Activated naive CD8-positive, alpha-beta T cell treated with anti-CD3 and anti-CD28 coated beads for 36 hours (primary cell): ENCODE data around the gene COA8. TPM values are rescaled to one million over a fixed set of nuclear protein-coding genes. Genes with fewer than 3 reads are reported as not detected.
"Not testable (repeated sequence)": the region's sequence is repeated elsewhere in the genome, so short reads cannot be mapped to it uniquely, and the experiment has no call there.

Experiments
- DNase-seq: peaks from one replicate; pipeline ENCODE4 v3.0.0; 2021
- H3K27ac Mint-ChIP-seq: one replicate; pipeline ENCODE4 v1.8.0; 2022; ENCODE audit warnings: mild to moderate bottlenecking, moderate library complexity, mixed read lengths
- H3K27me3 Mint-ChIP-seq: one replicate; pipeline ENCODE4 v1.8.0; 2022; ENCODE audit warnings: mild to moderate bottlenecking, mixed read lengths
- H3K36me3 Mint-ChIP-seq: one replicate; pipeline ENCODE4 v1.8.0; 2021; ENCODE audit warnings: mild to moderate bottlenecking, mixed read lengths
- H3K4me1 Mint-ChIP-seq: one replicate; pipeline ENCODE4 v1.8.0; 2021; ENCODE audit warnings: mixed read lengths
- H3K4me3 Mint-ChIP-seq: one replicate; pipeline ENCODE4 v1.8.0; 2022; ENCODE audit warnings: mild to moderate bottlenecking, moderate library complexity, mixed read lengths
- H3K9me3 Mint-ChIP-seq: one replicate; pipeline ENCODE4 v1.8.0; 2022; ENCODE audit warnings: mixed read lengths
- total RNA-seq, 2 experiments: library from RNA; stranded (reverse); gene quantifications; one replicate each; pipeline ENCODE4 v1.2.3, GENCODE V29; 2021

Gene COA8
- total RNA-seq, 2 experiments from 2014 or later: 42.9 to 44.2 TPM

DNA sequence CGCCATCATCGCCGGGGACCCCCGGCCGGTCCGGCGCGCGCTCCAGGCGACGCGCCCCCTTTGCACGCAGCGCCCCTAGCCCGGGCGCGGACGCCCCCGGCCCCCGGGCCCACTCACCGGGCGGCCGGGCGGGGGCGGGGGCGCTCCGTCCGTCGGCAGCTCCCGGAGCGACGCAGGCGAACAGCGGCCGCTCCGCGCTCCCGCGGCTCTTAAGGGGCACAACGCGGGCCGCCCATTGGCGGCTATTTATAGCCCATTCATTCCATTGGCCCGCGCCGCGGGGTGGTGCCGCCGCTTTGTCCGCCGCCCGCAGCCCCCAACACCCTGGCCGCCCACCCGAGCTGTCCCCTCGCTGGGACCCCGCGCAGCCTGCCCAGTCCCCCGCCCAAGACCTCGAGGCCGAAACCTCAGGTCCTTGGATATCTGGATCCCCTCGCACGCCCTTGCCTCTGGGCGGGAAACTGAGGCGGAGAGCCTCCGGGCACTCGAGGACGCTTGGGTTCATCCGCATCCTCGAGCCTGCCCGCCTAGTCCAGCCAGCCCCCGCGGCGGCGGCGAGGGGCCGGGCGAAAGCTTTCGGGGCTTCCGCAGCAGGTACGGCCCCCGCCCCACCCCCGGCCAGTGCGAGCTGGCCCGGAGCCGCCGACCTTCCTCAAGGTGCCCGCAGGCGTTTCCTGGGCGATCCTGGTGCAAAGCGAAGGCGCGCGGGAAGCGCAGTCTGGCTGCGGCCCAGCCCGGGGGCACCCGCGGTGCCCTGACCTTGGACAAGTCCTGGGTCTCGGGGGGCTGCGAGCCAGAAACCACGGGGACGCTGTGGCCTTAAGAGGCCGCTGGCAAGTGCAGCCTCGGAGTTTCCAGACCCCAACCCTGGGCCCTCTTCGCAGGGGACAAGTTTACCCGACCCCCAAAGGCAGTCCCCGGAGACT lies 39.8 kb upstream of the COA8 start, which contains the start of gene CKB:
CKB (minus strand) TSS at position 182 of the 926 bp plus-strand sequence. CDS start 337 bp downstream, outside the sequence.
- Mint-ChIP-seq H3K4me1 (peaks cover 21% of the 10 kb centered on the region), H3K36me3 (no peaks in the 10 kb centered on the region), H3K9me3 (no peaks in the 10 kb centered on the region), H3K27me3 (peaks cover 13% of the 10 kb centered on the region), H3K27ac (no peak within 1 kb of the TSS), H3K4me3 (peak within 1 kb of the TSS; percentile 34)
- no peak for DNase-seq

DNA sequence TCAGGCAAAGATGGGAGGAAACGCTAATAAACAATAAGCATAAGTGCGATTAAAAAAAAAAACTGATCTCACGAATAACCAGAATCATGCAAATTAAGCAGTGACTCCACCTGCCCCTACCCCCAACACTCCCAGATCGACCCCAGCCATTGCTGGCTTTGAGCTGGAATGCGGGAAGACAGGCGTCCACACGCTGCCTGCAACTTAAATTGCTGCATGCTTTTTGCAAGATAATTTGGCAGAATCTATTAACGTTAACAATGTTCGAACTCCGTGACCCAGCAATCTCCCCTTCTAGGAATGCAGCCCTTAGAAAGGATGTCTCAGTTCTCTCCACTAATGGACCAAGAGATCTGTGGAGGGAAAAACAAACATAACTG lies 39.2 kb upstream of the COA8 start:
- H3K4me1 Mint-ChIP-seq: peaks cover 24% of the 10 kb centered on the region
- peaks cover 13% of the 10 kb centered on the region for H3K27me3 Mint-ChIP-seq
- no peak for DNase-seq
- H3K27ac Mint-ChIP-seq: no peak overlapping the region
- H3K4me3 Mint-ChIP-seq: no peak overlapping the region
- no peaks in the 10 kb centered on the region for H3K9me3 Mint-ChIP-seq
- H3K36me3 Mint-ChIP-seq: no peaks in the 10 kb centered on the region

DNA sequence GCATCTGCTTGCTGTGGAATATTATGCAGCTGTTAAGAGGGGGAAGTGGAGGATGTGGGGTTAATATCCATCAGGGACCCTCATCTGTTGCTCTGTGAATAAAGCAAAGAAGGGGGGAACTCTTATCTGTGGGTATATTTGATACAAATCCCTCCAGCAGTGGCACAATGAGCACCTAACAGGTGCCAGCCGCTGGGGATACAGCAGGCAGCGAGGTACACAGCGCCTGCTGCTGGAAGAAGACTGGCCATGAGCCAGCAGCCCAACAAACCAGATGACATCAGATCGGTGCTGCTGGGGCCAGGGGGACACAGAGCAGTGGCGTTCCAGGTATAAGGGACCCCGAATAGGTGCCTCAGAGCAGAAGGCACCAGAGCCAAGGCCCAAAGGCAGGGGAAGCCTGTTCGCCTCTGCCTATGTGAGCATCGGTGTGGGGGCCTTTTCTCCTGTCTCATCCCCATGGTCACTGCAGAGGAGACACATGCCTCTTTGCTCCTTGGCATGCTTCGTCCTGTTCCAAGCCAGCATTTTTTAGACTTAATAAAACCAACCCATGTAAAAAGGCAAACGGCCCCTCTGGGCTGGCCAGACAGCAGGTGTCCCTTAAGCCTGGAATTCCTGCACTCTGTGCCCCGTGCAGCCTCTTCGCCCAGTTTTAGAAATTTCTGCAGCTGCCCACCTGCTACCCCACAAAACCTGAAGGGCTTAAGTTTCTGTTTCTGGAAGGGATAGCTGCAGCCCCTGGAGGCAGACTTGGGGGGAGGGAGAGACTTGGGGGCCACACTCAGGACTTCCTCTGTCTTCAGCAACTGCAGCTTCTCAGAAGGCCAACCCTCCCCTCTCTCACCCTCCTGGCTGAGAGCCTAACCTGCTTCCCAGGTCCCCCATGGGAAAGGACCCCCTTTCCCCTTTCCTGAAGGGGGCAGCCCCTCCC lies 38.5 kb upstream of the COA8 start:
- no peak for DNase-seq
- H3K4me3 Mint-ChIP-seq: no peak overlapping the region
- no peaks in the 10 kb centered on the region for H3K9me3 Mint-ChIP-seq
- peaks cover 20% of the 10 kb centered on the region for H3K4me1 Mint-ChIP-seq
- H3K27me3 Mint-ChIP-seq: peaks cover 13% of the 10 kb centered on the region
- H3K27ac Mint-ChIP-seq: no peak overlapping the region
- no peaks in the 10 kb centered on the region for H3K36me3 Mint-ChIP-seq

DNA sequence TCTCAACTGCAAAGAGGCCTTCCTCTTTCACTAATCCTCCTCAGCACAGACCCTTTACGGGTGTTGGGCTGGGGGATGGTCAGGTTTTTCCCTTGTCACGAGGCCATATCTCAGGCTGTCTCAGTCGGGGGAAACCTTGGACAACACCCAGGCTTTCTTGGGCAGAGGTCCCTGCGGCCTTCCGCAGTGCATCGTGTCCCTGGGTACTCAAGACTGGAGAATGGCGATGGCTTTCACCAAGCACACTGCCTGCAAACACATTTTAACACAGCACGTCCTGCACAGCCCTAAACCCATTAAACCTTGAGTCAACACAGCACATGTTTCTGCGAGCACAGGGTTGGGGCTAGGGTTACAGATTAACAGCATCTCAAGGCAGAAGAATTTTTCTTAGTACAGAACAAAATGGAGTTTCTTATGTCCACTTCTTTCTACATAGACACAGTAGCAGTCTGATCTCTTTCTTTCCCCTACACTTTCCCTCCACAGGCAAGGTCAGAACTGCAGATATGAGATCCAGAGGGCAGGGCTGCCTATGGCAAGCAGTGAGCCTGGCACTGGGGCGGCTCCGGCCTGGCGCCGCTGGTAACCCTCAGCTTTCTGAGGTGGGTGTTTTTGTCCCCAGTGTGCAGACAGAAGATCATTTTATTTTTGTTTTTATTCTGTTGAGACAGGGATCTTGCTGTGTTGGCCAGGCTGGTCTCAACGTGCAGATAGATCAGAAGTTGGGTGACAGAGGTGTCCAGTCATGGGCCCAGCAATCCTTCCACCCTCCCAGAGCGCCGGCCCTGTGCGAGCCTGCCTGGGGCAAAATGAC lies 37.1 kb upstream of the COA8 start:
- DNase-seq, H3K36me3 Mint-ChIP-seq, H3K9me3 Mint-ChIP-seq, H3K27ac Mint-ChIP-seq, H3K4me3 Mint-ChIP-seq: not testable (repeated sequence)
- peaks cover 13% of the 10 kb centered on the region for H3K27me3 Mint-ChIP-seq
- H3K4me1 Mint-ChIP-seq: peaks cover 22% of the 10 kb centered on the region

GRCh38 chr14:103526247-103526913 lies 36.4 kb upstream of the COA8 start:
- Mint-ChIP-seq H3K9me3 (no peaks in the 10 kb centered on the region), H3K27ac (no peak overlapping the region), H3K27me3 (peaks cover 13% of the 10 kb centered on the region), H3K4me3 (no peak overlapping the region), H3K36me3 (peaks cover 9% of the 10 kb centered on the region), H3K4me1 (peaks cover 29% of the 10 kb centered on the region)
- no peak for DNase-seq

- Mint-ChIP-seq H3K27me3 (peaks cover 13% of the 10 kb centered on the region), H3K9me3 (no peaks in the 10 kb centered on the region), H3K36me3 (peaks cover 12% of the 10 kb centered on the region), H3K4me1 (peaks cover 29% of the 10 kb centered on the region), H3K4me3 (no peak overlapping the region), H3K27ac (no peak overlapping the region)
- no peak for DNase-seq
Measured at GRCh38 chr14:103526914-103527248, 35.9 kb upstream of the COA8 start.

- peak overlapping the region; percentile 73 for H3K27ac Mint-ChIP-seq
- peak; percentile 52 for DNase-seq
Measured at GRCh38 chr14:103527408-103528145, 35.2 kb upstream of the COA8 start.

GRCh38 chr14:103528146-103528586 lies 34.6 kb upstream of the COA8 start:
- peaks cover 12% of the 10 kb centered on the region for H3K36me3 Mint-ChIP-seq
- peaks cover 29% of the 10 kb centered on the region for H3K4me1 Mint-ChIP-seq
- peak overlapping the region; percentile 95 for H3K27ac Mint-ChIP-seq
- DNase-seq: no peak
- peaks cover 12% of the 10 kb centered on the region for H3K27me3 Mint-ChIP-seq
- peak overlapping the region; percentile 98 for H3K4me3 Mint-ChIP-seq
- no peaks in the 10 kb centered on the region for H3K9me3 Mint-ChIP-seq

More at GRCh38 chr14:103527408-103528145, 35.2 kb upstream of the COA8 start:
- H3K9me3 Mint-ChIP-seq: no peaks in the 10 kb centered on the region
- peak overlapping the region; percentile 66 for H3K4me3 Mint-ChIP-seq
- H3K4me1 Mint-ChIP-seq: peaks cover 29% of the 10 kb centered on the region
- H3K27me3 Mint-ChIP-seq: peaks cover 13% of the 10 kb centered on the region
- H3K36me3 Mint-ChIP-seq: peaks cover 12% of the 10 kb centered on the region

GRCh38 chr14:103528587-103529382 lies 34.0 kb upstream of the COA8 start, which contains the start of gene TRMT61A:
TSS of gene TRMT61A (plus strand) at chr14:103529196. CDS start at chr14:103529979, 783 bp downstream.
- Mint-ChIP-seq H3K27ac (peak within 1 kb of the TSS; percentile 96), H3K4me3 (peak within 1 kb of the TSS; percentile 98), H3K36me3 (peaks cover 12% of the 10 kb centered on the region), H3K27me3 (peaks cover 6% of the 10 kb centered on the region), H3K4me1 (peaks cover 29% of the 10 kb centered on the region), H3K9me3 (no peaks in the 10 kb centered on the region)
- DNase-seq: peak; percentile 73

- Mint-ChIP-seq H3K27me3 (no peaks in the 10 kb centered on the region), H3K27ac (peak overlapping the region; percentile 96), H3K9me3 (no peaks in the 10 kb centered on the region), H3K4me1 (peaks cover 29% of the 10 kb centered on the region), H3K36me3 (peaks cover 12% of the 10 kb centered on the region), H3K4me3 (peak overlapping the region; percentile 98)
- DNase-seq: no peak
Measured at GRCh38 chr14:103529383-103530365, 33.1 kb upstream of the COA8 start.

DNA sequence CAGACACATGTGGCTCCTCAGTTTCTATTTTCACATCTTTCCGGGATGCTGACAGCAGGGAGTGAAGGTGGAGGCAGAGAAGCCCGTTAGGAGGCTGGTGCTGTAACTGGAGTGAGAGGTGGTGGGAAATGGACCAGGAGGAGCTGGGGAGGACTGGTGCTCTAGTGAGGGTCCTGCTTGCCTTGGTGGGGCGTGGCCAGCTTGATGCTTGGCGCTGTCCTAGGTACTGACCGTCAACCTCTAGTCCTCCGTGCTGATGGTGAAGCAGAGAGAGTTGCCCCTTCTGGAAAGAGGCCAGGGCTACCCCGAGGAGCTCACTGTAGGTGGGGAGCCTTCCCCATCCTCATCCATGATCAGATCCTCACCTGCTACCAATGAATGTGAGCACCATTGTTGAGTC lies 32.4 kb upstream of the COA8 start:
- no peaks in the 10 kb centered on the region for H3K9me3 Mint-ChIP-seq
- DNase-seq: no peak
- peaks cover 12% of the 10 kb centered on the region for H3K36me3 Mint-ChIP-seq
- H3K4me3 Mint-ChIP-seq: peak overlapping the region; percentile 98
- H3K27ac Mint-ChIP-seq: no peak overlapping the region
- H3K27me3 Mint-ChIP-seq: no peaks in the 10 kb centered on the region
- H3K4me1 Mint-ChIP-seq: peaks cover 29% of the 10 kb centered on the region

GRCh38 chr14:103530831-103531230 lies 31.9 kb upstream of the COA8 start:
- Mint-ChIP-seq H3K27me3 (no peaks in the 10 kb centered on the region), H3K27ac (no peak overlapping the region), H3K9me3 (no peaks in the 10 kb centered on the region), H3K36me3 (peaks cover 12% of the 10 kb centered on the region), H3K4me3 (peak overlapping the region; percentile 98), H3K4me1 (peaks cover 29% of the 10 kb centered on the region)
- DNase-seq: no peak
